HL-60 (cell line): ENCODE results near the gene C5orf52.

ENCODE experiments used
- DNase-seq, 2 experiments: peaks; one replicate each; pipeline ENCODE4 v3.0.0-alpha.2; 2010 to 2020; ENCODE audit warnings: low read depth in 1 of 2, low spot score in 1 of 2
- H3K27ac ChIP-seq: fragments of 250-450 bp; sonication (Bioruptor Pico); replicated peaks from 2 replicates; pipeline ENCODE4 v1.5.1; 2020; ENCODE audit warnings: mild to moderate bottlenecking, moderate library complexity
- H3K27me3 ChIP-seq: fragments of 250-450 bp; sonication (Bioruptor Pico); 2 replicates; pipeline ENCODE4 v1.5.1; 2021; ENCODE audit warnings: mild to moderate bottlenecking, moderate library complexity; ENCODE audit not compliant: insufficient read depth, poor library complexity, severe bottlenecking
- H3K4me3 ChIP-seq: replicated peaks from 2 replicates; pipeline ENCODE4 v1.5.1; 2011; ENCODE audit warnings: mild to moderate bottlenecking, control low read depth, low read length; ENCODE audit not compliant: insufficient read depth
- CTCF ChIP-seq: IDR thresholded peaks from one replicate; pipeline ENCODE4 v1.5.1; 2011; ENCODE audit warnings: low read length, control low read depth, inconsistent platforms; ENCODE audit not compliant: insufficient read depth
- GABPA ChIP-seq: IDR thresholded peaks from 2 replicates; pipeline ENCODE4 v1.6.1; 2012; ENCODE audit warnings: low read depth
- POLR2AphosphoS5 ChIP-seq: IDR thresholded peaks from 2 replicates; pipeline ENCODE4 v1.6.1; 2012; ENCODE audit warnings: low read depth
- REST ChIP-seq: IDR thresholded peaks from 2 replicates; pipeline ENCODE4 v1.6.1; 2012; ENCODE audit warnings: low read depth; ENCODE audit not compliant: insufficient replicate concordance
- SPI1 ChIP-seq: IDR thresholded peaks from 2 replicates; pipeline ENCODE4 v1.6.1; 2012; ENCODE audit warnings: low read depth, mild to moderate bottlenecking, borderline replicate concordance

Gene C5orf52

DNA sequence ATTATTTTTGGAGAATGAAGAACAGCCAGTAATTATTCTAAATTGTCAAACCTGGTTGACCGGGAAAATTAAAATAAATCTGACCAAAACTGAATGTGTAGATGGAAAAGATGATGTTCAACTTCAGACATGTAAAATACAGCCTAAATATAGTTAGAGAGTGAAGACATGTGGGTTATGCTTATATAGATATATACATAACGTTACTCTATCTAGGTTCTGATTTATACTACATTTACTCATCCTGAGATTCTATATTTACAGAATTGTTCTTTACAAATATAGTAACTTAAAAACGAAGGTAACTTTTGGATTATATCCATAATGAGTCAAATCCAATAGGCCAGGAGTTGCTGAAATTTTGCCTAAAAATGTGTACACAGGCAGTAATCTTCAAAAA, 39.1 kb downstream of the C5orf52 start:
- TF ChIP-seq REST (no peak), GABPA (no peak), CTCF (no peak), POLR2AphosphoS5 (no peak), SPI1 (no peak)
- no peak for DNase-seq
- H3K4me3 ChIP-seq = no peak overlapping the region
- H3K27ac ChIP-seq = no peak overlapping the region
- H3K27me3 ChIP-seq = no peaks in the 10 kb centered on the region

- H3K4me3 ChIP-seq = no peak overlapping the region
- no peak overlapping the region for H3K27ac ChIP-seq
- TF ChIP-seq POLR2AphosphoS5 (no peak), SPI1 (no peak), CTCF (no peak), REST (no peak), GABPA (no peak)
- DNase-seq = no peak
- H3K27me3 ChIP-seq = no peaks in the 10 kb centered on the region
Measured at GRCh38 chr5:157710882-157711281, 39.5 kb downstream of the C5orf52 start.

DNA sequence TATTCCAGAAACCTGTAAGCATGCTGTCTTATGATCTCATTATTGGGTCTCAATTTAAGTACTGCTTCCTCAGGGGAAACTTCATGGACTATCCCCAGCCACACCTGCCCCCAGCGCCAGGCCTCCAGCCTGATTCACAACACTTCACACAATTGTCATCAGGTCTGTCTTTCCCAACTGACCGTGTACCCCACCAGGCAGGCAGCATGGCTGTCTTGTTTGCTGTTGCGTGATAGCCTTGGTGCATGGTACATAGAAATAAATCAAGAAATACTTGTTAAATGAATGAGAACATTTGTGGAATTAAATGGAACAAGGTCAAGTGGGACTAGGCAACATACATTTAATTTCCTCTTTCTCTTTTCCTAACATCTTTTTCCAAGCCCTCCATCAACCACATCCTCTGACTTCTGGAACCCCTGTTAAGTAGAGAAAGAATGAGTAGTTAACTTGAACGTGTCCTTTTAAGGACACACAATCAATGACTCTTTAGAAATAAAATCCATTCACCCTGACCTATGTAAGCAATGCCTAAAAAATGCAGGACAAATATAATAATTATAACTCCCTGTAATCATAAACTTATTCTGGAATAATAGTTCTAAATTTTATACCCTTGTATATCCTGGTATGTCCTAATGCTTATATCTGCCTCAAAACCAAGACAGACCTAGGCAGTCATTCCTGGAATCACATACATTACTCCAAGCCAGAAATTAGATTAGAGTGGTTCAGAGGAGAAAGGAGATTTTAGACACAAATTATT, 42.7 kb downstream of the C5orf52 start:
- Histone ChIP-seq H3K27ac (no peak overlapping the region), H3K27me3 (no peaks in the 10 kb centered on the region), H3K4me3 (no peak overlapping the region)
- DNase-seq = no peak
- no peak for TF ChIP-seq GABPA
- no peak for TF ChIP-seq CTCF

DNA sequence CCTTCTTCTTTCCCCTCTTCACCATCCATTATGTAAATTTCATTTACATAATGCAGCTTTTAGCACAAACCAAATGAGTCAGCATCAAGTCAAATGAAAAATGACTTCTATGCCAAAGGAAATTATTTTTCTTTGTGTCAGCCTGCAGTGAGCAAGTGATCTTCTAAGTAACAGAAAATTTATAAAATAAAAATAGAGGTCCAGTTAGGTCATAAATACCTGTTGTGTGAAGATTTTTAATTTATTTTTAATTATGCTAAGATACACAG, 43.2 kb downstream of the C5orf52 start:
- DNase-seq = no peak
- TF ChIP-seq GABPA = no peak
- no peak for TF ChIP-seq POLR2AphosphoS5
- no peak for TF ChIP-seq REST
- TF ChIP-seq CTCF = no peak
- no peak for TF ChIP-seq SPI1
- H3K27me3 ChIP-seq = no peaks in the 10 kb centered on the region
- H3K4me3 ChIP-seq = no peak overlapping the region
- no peak overlapping the region for H3K27ac ChIP-seq
